Measurements from ENCODE around the gene HK3.

HK3 gene

GRCh38 chr5:176847148-176847547 is 52.0 kb downstream of the HK3 start:
- Histone ChIP-seq H3K27ac (ENCODE audit: low read depth, low read length) (no peak overlapping the region), H3K9ac (ENCODE audit: low read length) (no peak overlapping the region), H3K4me1 (ENCODE audit: control insufficient read depth, insufficient read depth, low read length) (no peaks in the 10 kb centered on the region), H3K27me3 (ENCODE audit: control insufficient read depth, insufficient read depth, low read length) (peaks cover 5% of the 10 kb centered on the region), H3K4me3 (ENCODE audit: low read length) (no peak overlapping the region), H3K36me3 (ENCODE audit: control insufficient read depth, insufficient read depth, low read length) (no peaks in the 10 kb centered on the region)

- Histone ChIP-seq H3K4me1 (ENCODE audit: control insufficient read depth, insufficient read depth, low read length) (no peaks in the 10 kb centered on the region), H3K36me3 (ENCODE audit: control insufficient read depth, insufficient read depth, low read length) (no peaks in the 10 kb centered on the region), H3K27ac (ENCODE audit: low read depth, low read length) (no peak overlapping the region), H3K9ac (ENCODE audit: low read length) (no peak overlapping the region), H3K4me3 (ENCODE audit: low read length) (no peak overlapping the region), H3K27me3 (ENCODE audit: control insufficient read depth, insufficient read depth, low read length) (peaks cover 3% of the 10 kb centered on the region)
Observed at GRCh38 chr5:176846335-176847140, 52.6 kb downstream of the HK3 start.

- Histone ChIP-seq H3K4me3 (ENCODE audit: low read length) (no peak overlapping the region), H3K9ac (ENCODE audit: low read length) (no peak overlapping the region), H3K4me1 (ENCODE audit: control insufficient read depth, insufficient read depth, low read length) (no peaks in the 10 kb centered on the region), H3K27ac (ENCODE audit: low read depth, low read length) (no peak overlapping the region), H3K36me3 (ENCODE audit: control insufficient read depth, insufficient read depth, low read length) (no peaks in the 10 kb centered on the region), H3K27me3 (ENCODE audit: control insufficient read depth, insufficient read depth, low read length) (peaks cover 3% of the 10 kb centered on the region)
Observed at GRCh38 chr5:176845392-176845713, 53.8 kb downstream of the HK3 start.

- Histone ChIP-seq H3K4me3 (ENCODE audit: low read length) (no peak overlapping the region), H3K27ac (ENCODE audit: low read depth, low read length) (no peak overlapping the region), H3K27me3 (ENCODE audit: control insufficient read depth, insufficient read depth, low read length) (peaks cover 3% of the 10 kb centered on the region), H3K36me3 (ENCODE audit: control insufficient read depth, insufficient read depth, low read length) (no peaks in the 10 kb centered on the region), H3K4me1 (ENCODE audit: control insufficient read depth, insufficient read depth, low read length) (no peaks in the 10 kb centered on the region), H3K9ac (ENCODE audit: low read length) (no peak overlapping the region)
Observed at GRCh38 chr5:176844706-176845391, 54.3 kb downstream of the HK3 start.

GRCh38 chr5:176844281-176844680 is 54.9 kb downstream of the HK3 start:
- peaks cover 3% of the 10 kb centered on the region for H3K27me3 ChIP-seq (ENCODE audit: control insufficient read depth, insufficient read depth, low read length)
- no peak overlapping the region for H3K4me3 ChIP-seq (ENCODE audit: low read length)
- H3K9ac ChIP-seq (ENCODE audit: low read length) = no peak overlapping the region
- no peaks in the 10 kb centered on the region for H3K36me3 ChIP-seq (ENCODE audit: control insufficient read depth, insufficient read depth, low read length)
- H3K27ac ChIP-seq (ENCODE audit: low read depth, low read length) = no peak overlapping the region
- H3K4me1 ChIP-seq (ENCODE audit: control insufficient read depth, insufficient read depth, low read length) = no peaks in the 10 kb centered on the region

- H3K4me3 ChIP-seq (ENCODE audit: low read length) = no peak overlapping the region
- no peaks in the 10 kb centered on the region for H3K36me3 ChIP-seq (ENCODE audit: control insufficient read depth, insufficient read depth, low read length)
- H3K4me1 ChIP-seq (ENCODE audit: control insufficient read depth, insufficient read depth, low read length) = no peaks in the 10 kb centered on the region
- H3K9ac ChIP-seq (ENCODE audit: low read length) = no peak overlapping the region
- H3K27me3 ChIP-seq (ENCODE audit: control insufficient read depth, insufficient read depth, low read length) = no peaks in the 10 kb centered on the region
- no peak overlapping the region for H3K27ac ChIP-seq (ENCODE audit: low read depth, low read length)
Observed at GRCh38 chr5:176843673-176844072, 55.5 kb downstream of the HK3 start.

GRCh38 chr5:176837707-176838115 is 61.4 kb downstream of the HK3 start:
- Histone ChIP-seq H3K9ac (ENCODE audit: low read length) (no peak overlapping the region), H3K36me3 (ENCODE audit: control insufficient read depth, insufficient read depth, low read length) (no peaks in the 10 kb centered on the region), H3K4me1 (ENCODE audit: control insufficient read depth, insufficient read depth, low read length) (no peaks in the 10 kb centered on the region), H3K27me3 (ENCODE audit: control insufficient read depth, insufficient read depth, low read length) (no peaks in the 10 kb centered on the region), H3K27ac (ENCODE audit: low read depth, low read length) (no peak overlapping the region), H3K4me3 (ENCODE audit: low read length) (no peak overlapping the region)

GRCh38 chr5:176836811-176837706 is 62.1 kb downstream of the HK3 start:
- H3K4me3 ChIP-seq (ENCODE audit: low read length) = no peak overlapping the region
- H3K27me3 ChIP-seq (ENCODE audit: control insufficient read depth, insufficient read depth, low read length) = no peaks in the 10 kb centered on the region

GRCh38 chr5:176835918-176836317 is 63.2 kb downstream of the HK3 start:
- Histone ChIP-seq H3K36me3 (ENCODE audit: control insufficient read depth, insufficient read depth, low read length) (no peaks in the 10 kb centered on the region), H3K27ac (ENCODE audit: low read depth, low read length) (no peak overlapping the region), H3K9ac (ENCODE audit: low read length) (no peak overlapping the region), H3K27me3 (ENCODE audit: control insufficient read depth, insufficient read depth, low read length) (no peaks in the 10 kb centered on the region), H3K4me1 (ENCODE audit: control insufficient read depth, insufficient read depth, low read length) (no peaks in the 10 kb centered on the region), H3K4me3 (ENCODE audit: low read length) (no peak overlapping the region)

More at GRCh38 chr5:176836811-176837706, 62.1 kb downstream of the HK3 start:
- Histone ChIP-seq H3K27ac (ENCODE audit: low read depth, low read length) (no peak overlapping the region), H3K36me3 (ENCODE audit: control insufficient read depth, insufficient read depth, low read length) (no peaks in the 10 kb centered on the region), H3K4me1 (ENCODE audit: control insufficient read depth, insufficient read depth, low read length) (no peaks in the 10 kb centered on the region), H3K9ac (ENCODE audit: low read length) (no peak overlapping the region)

GRCh38 chr5:176833286-176833685 is 65.9 kb downstream of the HK3 start:
- Histone ChIP-seq H3K4me1 (ENCODE audit: control insufficient read depth, insufficient read depth, low read length) (no peaks in the 10 kb centered on the region), H3K27me3 (ENCODE audit: control insufficient read depth, insufficient read depth, low read length) (no peaks in the 10 kb centered on the region), H3K4me3 (ENCODE audit: low read length) (no peak overlapping the region), H3K36me3 (ENCODE audit: control insufficient read depth, insufficient read depth, low read length) (no peaks in the 10 kb centered on the region), H3K27ac (ENCODE audit: low read depth, low read length) (no peak overlapping the region), H3K9ac (ENCODE audit: low read length) (no peak overlapping the region)

GRCh38 chr5:176832162-176832561 is 67.0 kb downstream of the HK3 start:
- peaks cover 3% of the 10 kb centered on the region for H3K27me3 ChIP-seq (ENCODE audit: control insufficient read depth, insufficient read depth, low read length)
- H3K27ac ChIP-seq (ENCODE audit: low read depth, low read length) = no peak overlapping the region
- no peaks in the 10 kb centered on the region for H3K4me1 ChIP-seq (ENCODE audit: control insufficient read depth, insufficient read depth, low read length)

GRCh38 chr5:176831425-176831824 is 67.7 kb downstream of the HK3 start:
- Histone ChIP-seq H3K9ac (ENCODE audit: low read length) (no peak overlapping the region), H3K4me1 (ENCODE audit: control insufficient read depth, insufficient read depth, low read length) (no peaks in the 10 kb centered on the region), H3K27me3 (ENCODE audit: control insufficient read depth, insufficient read depth, low read length) (peaks cover 3% of the 10 kb centered on the region), H3K36me3 (ENCODE audit: control insufficient read depth, insufficient read depth, low read length) (no peaks in the 10 kb centered on the region), H3K27ac (ENCODE audit: low read depth, low read length) (no peak overlapping the region), H3K4me3 (ENCODE audit: low read length) (no peak overlapping the region)

More at GRCh38 chr5:176832162-176832561, 67.0 kb downstream of the HK3 start:
- no peak overlapping the region for H3K9ac ChIP-seq (ENCODE audit: low read length)
- H3K4me3 ChIP-seq (ENCODE audit: low read length) = no peak overlapping the region
- H3K36me3 ChIP-seq (ENCODE audit: control insufficient read depth, insufficient read depth, low read length) = no peaks in the 10 kb centered on the region

All from rectal smooth muscle tissue (tissue), 1 donor.